IPS-18a (cell line): ENCODE results near the gene DOLK.
A peak's percentile ranks its signal among the peaks of the same experiment; 100 is the strongest.

Source experiments
- H3K27ac ChIP-seq: one replicate; pipeline ENCODE4 v1.5.1; 2013; ENCODE audit warnings: low read length
- H3K27me3 ChIP-seq: one replicate; pipeline ENCODE4 v1.6.1; 2013; ENCODE audit warnings: mild to moderate bottlenecking, low read length; ENCODE audit not compliant: control insufficient read depth, insufficient read depth
- H3K36me3 ChIP-seq: one replicate; pipeline ENCODE4 v1.6.1; 2013; ENCODE audit warnings: low read depth, low read length; ENCODE audit not compliant: control insufficient read depth
- H3K4me1 ChIP-seq: one replicate; pipeline ENCODE4 v1.6.1; 2013; ENCODE audit warnings: low read depth, low read length; ENCODE audit not compliant: control insufficient read depth
- H3K4me3 ChIP-seq: one replicate; pipeline ENCODE4 v1.5.1; 2013; ENCODE audit warnings: low read length
- H3K9ac ChIP-seq: one replicate; pipeline ENCODE4 v1.6.1; 2013; ENCODE audit warnings: mild to moderate bottlenecking, low read length, moderate library complexity
- H3K9me3 ChIP-seq: one replicate; pipeline ENCODE4 v1.6.1; 2013; ENCODE audit warnings: low read depth, low read length; ENCODE audit not compliant: control insufficient read depth

Gene DOLK

DNA sequence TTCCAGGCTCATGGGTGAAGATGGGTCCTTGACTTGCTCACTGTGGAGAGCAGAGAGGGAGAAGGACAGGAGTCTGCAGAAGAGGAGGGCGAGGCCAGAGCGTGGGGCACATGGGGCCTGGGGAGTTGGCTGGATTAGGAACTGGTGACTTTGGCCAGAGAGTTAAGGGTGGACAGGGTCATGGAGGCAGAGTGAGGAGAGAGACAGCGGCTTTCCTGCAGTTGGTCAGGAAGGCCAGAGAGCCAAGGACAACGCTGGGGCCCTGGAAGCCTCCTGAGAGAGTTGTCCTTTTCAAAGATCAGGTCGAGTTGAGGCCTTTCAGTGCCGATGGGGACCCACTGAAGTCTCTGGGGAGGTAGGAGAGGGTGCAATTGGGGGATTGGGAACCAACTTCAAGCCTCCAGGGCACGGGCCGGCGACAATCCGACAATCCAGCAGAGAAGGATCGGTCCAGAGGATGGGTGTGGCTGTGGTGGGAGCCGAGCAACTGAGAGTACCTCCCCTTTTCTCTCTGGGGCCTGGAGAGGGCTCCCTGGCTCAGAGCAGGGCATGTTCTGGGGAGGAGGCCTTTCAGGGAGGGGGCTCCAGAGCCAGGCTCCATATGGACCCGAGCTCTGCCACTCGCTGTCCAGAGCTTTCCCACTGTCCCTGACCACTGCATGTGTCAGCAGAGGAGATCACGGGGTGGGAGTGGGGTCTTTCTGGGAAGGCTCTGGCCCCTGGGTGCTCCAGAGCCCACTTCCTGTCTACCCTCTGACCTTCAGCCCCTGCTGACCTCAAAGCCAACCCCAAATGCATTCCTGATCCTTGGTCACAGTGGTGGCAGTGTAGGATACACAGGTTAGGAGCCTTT, 34.1 kb downstream of the DOLK start:
- no peaks in the 10 kb centered on the region for H3K9me3 ChIP-seq
- H3K27me3 ChIP-seq, result no peaks in the 10 kb centered on the region
- H3K27ac ChIP-seq, result no peak overlapping the region
- H3K4me3 ChIP-seq, result no peak overlapping the region
- peaks cover 18% of the 10 kb centered on the region for H3K4me1 ChIP-seq
- H3K36me3 ChIP-seq, result peaks cover 56% of the 10 kb centered on the region
- H3K9ac ChIP-seq, result no peak overlapping the region

DNA sequence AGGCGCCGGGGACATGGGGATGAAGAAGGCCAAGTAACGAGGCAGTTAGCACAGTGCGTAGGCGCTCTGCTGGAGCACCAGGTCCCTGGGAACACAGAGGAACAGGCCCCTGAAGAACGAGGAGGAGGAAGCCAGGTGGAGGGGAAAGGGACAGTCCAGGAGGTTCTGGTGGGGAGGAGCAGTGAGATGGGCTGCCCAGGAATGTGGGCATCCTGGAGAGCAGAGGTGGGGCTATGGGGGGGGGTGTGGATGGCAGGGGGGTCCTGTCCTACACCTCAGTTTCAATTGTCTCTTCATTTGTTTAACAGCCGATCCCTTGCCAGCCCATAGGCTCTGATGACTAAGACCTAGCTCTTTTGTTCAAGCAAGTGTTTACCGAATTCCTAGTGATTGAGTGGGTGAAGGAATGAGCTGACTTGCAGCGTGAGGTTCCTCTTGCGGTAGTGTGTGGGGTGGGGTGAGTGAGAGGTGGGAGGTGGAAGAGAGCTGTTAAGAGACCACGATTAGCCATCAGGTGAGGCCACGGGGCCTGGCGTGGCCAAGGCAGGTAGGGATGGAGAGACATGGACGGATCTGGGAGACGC, 35.0 kb downstream of the DOLK start:
- H3K9me3 ChIP-seq, result no peaks in the 10 kb centered on the region
- H3K27me3 ChIP-seq, result no peaks in the 10 kb centered on the region
- peak overlapping the region; percentile 33 for H3K27ac ChIP-seq
- no peak overlapping the region for H3K4me3 ChIP-seq
- H3K4me1 ChIP-seq, result peaks cover 18% of the 10 kb centered on the region
- no peak overlapping the region for H3K9ac ChIP-seq
- H3K36me3 ChIP-seq, result peaks cover 56% of the 10 kb centered on the region

- Histone ChIP-seq H3K9ac (no peak overlapping the region), H3K27ac (no peak overlapping the region), H3K27me3 (no peaks in the 10 kb centered on the region), H3K36me3 (peaks cover 55% of the 10 kb centered on the region), H3K4me1 (peaks cover 18% of the 10 kb centered on the region), H3K4me3 (no peak overlapping the region), H3K9me3 (no peaks in the 10 kb centered on the region)
Measured at GRCh38 chr9:128911529-128912035, 35.8 kb downstream of the DOLK start.

GRCh38 chr9:128910906-128911305, 36.5 kb downstream of the DOLK start:
- Histone ChIP-seq H3K9ac (no peak overlapping the region), H3K9me3 (no peaks in the 10 kb centered on the region), H3K36me3 (peaks cover 49% of the 10 kb centered on the region), H3K4me1 (peaks cover 18% of the 10 kb centered on the region), H3K27me3 (no peaks in the 10 kb centered on the region), H3K4me3 (no peak overlapping the region), H3K27ac (no peak overlapping the region)

DNA sequence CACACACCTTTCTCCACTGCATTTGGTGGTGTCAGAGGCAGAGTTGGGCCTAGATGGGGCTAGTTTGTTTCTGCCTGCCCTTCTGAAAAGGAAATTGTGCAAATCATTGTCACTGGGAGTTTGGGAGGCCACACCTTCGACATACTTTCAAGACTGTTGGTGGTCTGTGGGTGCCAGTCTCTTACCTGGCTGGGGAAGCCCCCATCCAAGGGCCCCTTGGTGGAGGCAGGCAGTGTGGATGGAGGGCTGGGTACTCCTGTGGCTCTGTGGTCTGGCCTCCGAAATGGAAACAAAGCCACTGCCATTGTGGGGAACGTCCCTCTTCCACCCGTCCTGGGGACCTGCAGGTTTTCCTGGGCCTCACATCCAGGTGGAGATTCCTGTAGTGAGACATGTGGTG, 37.5 kb downstream of the DOLK start:
- peaks cover 46% of the 10 kb centered on the region for H3K36me3 ChIP-seq
- H3K27ac ChIP-seq, result no peak overlapping the region
- H3K27me3 ChIP-seq, result no peaks in the 10 kb centered on the region
- peaks cover 18% of the 10 kb centered on the region for H3K4me1 ChIP-seq
- H3K9me3 ChIP-seq, result no peaks in the 10 kb centered on the region
- no peak overlapping the region for H3K9ac ChIP-seq
- no peak overlapping the region for H3K4me3 ChIP-seq

GRCh38 chr9:128908372-128908771, 39.0 kb downstream of the DOLK start:
- Histone ChIP-seq H3K27ac (no peak overlapping the region), H3K27me3 (no peaks in the 10 kb centered on the region), H3K4me1 (peaks cover 18% of the 10 kb centered on the region), H3K9me3 (no peaks in the 10 kb centered on the region), H3K36me3 (peaks cover 46% of the 10 kb centered on the region), H3K9ac (no peak overlapping the region), H3K4me3 (no peak overlapping the region)

DNA sequence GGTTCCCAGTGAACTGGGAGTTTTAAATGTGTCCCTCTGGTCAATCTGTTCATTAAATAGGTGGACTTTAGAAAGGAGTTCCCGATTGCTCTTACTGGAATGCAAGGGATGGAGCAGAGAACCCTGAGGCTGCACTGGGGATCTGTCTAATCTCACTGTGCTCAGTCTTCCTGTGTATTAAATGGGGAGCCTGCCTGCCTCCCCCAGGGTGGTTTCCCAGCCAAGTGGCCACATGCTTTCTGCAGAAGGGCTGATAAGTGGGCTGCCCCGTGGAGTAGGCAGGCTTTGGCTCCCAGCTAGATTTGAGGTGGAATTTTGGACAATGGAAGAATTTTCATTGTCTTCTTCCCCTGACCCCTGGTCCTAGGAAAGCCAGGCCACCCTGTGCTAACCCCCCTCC, 40.7 kb downstream of the DOLK start:
- Histone ChIP-seq H3K4me3 (no peak overlapping the region), H3K36me3 (peaks cover 46% of the 10 kb centered on the region), H3K9me3 (no peaks in the 10 kb centered on the region), H3K9ac (no peak overlapping the region), H3K27ac (no peak overlapping the region), H3K27me3 (no peaks in the 10 kb centered on the region), H3K4me1 (peaks cover 10% of the 10 kb centered on the region)

DNA sequence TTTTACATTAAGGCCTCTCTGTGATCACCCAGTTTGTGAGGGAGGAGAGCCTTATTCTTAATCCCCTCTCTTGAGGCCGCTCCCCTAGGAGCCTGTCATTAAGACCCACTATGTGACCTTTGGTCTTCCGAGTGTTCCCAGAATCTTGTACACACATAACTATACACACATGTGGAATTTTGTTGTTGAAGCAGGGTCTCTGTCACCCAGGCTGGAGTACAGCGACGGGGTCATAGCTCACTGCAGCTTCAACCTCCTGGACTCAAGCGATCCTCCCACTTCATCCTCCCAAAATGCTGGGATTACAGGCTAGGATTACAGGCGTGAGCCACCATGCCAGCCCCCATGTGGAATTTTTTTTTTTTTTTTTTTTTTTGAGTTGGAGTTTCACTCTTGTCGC, 41.4 kb downstream of the DOLK start:
- H3K9me3 ChIP-seq, result no peaks in the 10 kb centered on the region
- peaks cover 42% of the 10 kb centered on the region for H3K36me3 ChIP-seq

DNA sequence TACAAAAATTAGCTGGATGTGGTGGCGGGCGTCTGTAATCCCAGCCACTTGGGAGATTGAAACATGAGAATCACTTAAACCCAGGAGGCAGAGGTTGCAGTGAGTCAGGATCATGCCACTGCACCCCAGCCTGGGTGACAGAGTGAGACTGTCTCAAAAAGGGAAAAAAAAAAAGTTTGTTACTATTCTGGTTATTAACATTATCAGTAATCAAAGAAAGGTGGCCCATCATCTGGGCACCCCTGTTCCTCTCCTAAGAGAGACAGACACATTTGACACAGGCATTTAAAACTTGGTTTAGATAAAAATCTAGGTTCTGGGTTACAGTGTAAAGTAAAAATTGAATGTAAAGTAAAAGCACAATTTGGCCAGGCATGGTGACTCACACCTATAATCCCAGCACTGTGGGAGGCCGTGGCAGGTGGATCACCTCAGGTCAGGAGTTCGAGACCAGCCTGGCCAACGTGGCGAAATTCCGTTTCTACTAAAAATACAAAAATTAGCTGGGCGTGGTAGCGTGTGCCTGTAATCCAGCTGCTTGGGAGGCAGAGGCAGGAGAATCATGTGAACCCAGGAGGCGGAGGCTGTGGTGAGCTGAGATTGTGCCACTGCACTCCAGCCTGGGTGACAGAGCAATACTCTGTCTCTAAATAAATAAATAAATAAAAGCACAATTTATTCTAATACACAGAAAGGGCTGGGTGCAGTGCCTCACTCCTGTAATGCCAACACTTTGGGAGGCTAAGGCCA, 43.4 kb downstream of the DOLK start:
- H3K27ac ChIP-seq, result no peak overlapping the region

More for the DNA sequence above, 41.4 kb downstream of the DOLK start:
- H3K9ac ChIP-seq, result no peak overlapping the region
- H3K27ac ChIP-seq, result no peak overlapping the region
- H3K4me1 ChIP-seq, result peaks cover 2% of the 10 kb centered on the region
- no peaks in the 10 kb centered on the region for H3K27me3 ChIP-seq
- no peak overlapping the region for H3K4me3 ChIP-seq

DNA sequence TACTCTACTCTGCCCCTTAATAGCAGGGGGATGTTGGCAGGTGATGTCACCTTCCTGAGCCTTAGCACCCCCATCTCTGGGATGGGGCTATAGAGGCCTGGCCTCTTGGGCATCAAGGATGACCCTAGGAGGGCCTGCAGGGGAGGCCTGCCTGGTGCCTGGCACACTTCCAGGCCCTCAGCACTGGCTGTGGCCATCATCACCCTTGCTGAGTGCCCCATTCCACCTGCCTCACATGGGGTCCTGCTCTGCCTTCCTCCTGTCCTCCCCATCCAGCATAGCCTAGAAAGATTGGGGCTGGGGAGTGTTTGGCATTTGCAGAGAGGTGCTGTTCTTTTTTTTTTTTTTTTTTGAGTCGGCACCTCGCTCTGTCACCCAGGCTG, 44.3 kb downstream of the DOLK start:
- Histone ChIP-seq H3K9ac (no peak overlapping the region), H3K4me3 (no peak overlapping the region), H3K9me3 (no peaks in the 10 kb centered on the region), H3K27ac (no peak overlapping the region), H3K36me3 (peaks cover 14% of the 10 kb centered on the region), H3K27me3 (no peaks in the 10 kb centered on the region), H3K4me1 (no peaks in the 10 kb centered on the region)

More for the DNA sequence above, 43.4 kb downstream of the DOLK start:
- no peaks in the 10 kb centered on the region for H3K4me1 ChIP-seq
- H3K27me3 ChIP-seq, result no peaks in the 10 kb centered on the region
- H3K4me3 ChIP-seq, result no peak overlapping the region
- no peaks in the 10 kb centered on the region for H3K9me3 ChIP-seq
- H3K36me3 ChIP-seq, result peaks cover 23% of the 10 kb centered on the region
- no peak overlapping the region for H3K9ac ChIP-seq

DNA sequence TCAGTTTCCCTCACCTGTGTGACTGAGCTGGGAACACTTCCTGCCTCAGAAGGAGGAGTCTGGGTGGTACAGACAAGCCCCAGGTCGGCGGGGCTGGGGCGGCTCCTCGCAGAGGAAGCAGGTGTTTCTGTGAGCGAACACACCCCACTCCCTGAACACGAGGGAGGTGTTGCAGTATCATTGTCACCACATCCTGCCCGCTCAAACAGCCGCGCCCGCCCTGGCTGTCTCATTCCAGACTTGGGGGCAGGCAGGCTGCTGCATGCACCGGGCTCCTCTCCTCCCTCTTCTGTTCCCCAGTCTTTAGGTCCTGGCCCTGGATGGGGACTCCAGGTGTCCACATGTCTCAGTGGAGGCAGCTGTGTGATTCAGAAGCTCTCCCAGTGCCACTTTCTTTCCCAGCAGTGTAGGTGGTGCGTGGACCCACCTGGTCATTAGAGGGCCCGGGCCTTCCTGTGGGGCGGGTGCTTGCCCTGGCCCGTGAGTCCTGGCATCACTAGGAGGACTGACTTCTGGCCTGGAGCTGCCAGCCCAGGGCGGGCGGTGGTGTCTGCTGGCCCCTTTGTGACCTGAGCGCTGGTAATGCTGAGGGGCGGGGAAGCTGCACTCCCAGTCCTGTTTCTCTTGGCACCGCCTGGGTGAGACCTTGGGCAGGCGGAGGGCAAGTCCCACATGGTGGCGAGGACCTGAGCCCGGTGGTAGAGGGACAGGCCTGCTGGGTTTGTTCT, 44.9 kb downstream of the DOLK start:
- H3K9me3 ChIP-seq, result no peaks in the 10 kb centered on the region
- no peaks in the 10 kb centered on the region for H3K27me3 ChIP-seq
- no peak overlapping the region for H3K27ac ChIP-seq
- H3K36me3 ChIP-seq, result peaks cover 8% of the 10 kb centered on the region
- H3K4me1 ChIP-seq, result no peaks in the 10 kb centered on the region
- no peak overlapping the region for H3K9ac ChIP-seq
- no peak overlapping the region for H3K4me3 ChIP-seq
